Transverse colon (tissue), 4 donors: ENCODE measurements around the gene COMP. TPM values are rescaled to one million over a fixed set of nuclear protein-coding genes. Genes with fewer than 3 reads are reported as not detected.

Source experiments
- DNase-seq: peaks from one replicate; pipeline ENCODE4 v3.0.0-alpha.2; 2019
- H3K27ac ChIP-seq, 4 donors: fragments of 200-600 bp; sonication (generic); 2 replicates each; pipeline ENCODE4 v1.5.1; 2016 to 2018; ENCODE audit warnings: inconsistent platforms in 4 of 4
- H3K27me3 ChIP-seq: fragments of 200-600 bp; sonication (generic); 2 replicates; pipeline ENCODE4 v1.5.1; 2017; ENCODE audit warnings: inconsistent platforms
- H3K36me3 ChIP-seq, 4 donors: fragments of 200-600 bp; sonication (generic); 2 replicates each; pipeline ENCODE4 v1.5.1; 2017 to 2019; ENCODE audit warnings: inconsistent platforms in 4 of 4
- H3K4me1 ChIP-seq, 4 donors: fragments of 200-600 bp; sonication (generic); 2 replicates each; pipeline ENCODE4 v1.5.1; 2017 to 2020; ENCODE audit warnings: inconsistent platforms in 4 of 4
- H3K4me3 ChIP-seq, 4 donors: fragments of 200-600 bp; sonication (generic); 1 replicate in 1 of 4; 2 replicates in 3 of 4; pipeline versions ENCODE4 v1.5.1 to v1.6.1; 2017 to 2019; ENCODE audit warnings: inconsistent platforms in 4 of 4
- H3K9me3 ChIP-seq, 2 donors: fragments of 200-600 bp; sonication (generic); 2 replicates each; pipeline ENCODE4 v1.5.1; 2017 to 2019; ENCODE audit warnings: inconsistent platforms in 2 of 2
- CTCF ChIP-seq, 5 experiments: fragments of 200-600 bp in 3 of 5; fragments of 450-650 bp in 2 of 5; sonication (generic) in 3 of 5; IDR thresholded peaks; 1 replicate in 2 of 5; 2 replicates in 3 of 5; pipeline ENCODE4 v1.5.1; 2016 to 2017; ENCODE audit warnings: antibody characterized with exemption in 5 of 5, inconsistent platforms in 3 of 5, mild to moderate bottlenecking in 2 of 5, moderate library complexity in 1 of 5
- EP300 ChIP-seq: sonication (generic); formaldehyde crosslinking; IDR thresholded peaks from one replicate; pipeline ENCODE4 v1.6.1; 2017; ENCODE audit warnings: antibody characterized with exemption, low read depth
- POLR2A ChIP-seq: fragments of 450-650 bp; IDR thresholded peaks from one replicate; pipeline ENCODE4 v1.6.1; 2016; ENCODE audit warnings: antibody characterized with exemption, mild to moderate bottlenecking, moderate library complexity
- POLR2AphosphoS5 ChIP-seq, 3 donors: sonication (generic); formaldehyde crosslinking; IDR thresholded peaks; one replicate each; pipeline ENCODE4 v1.6.1; 2016; ENCODE audit warnings: antibody characterized with exemption in 3 of 3
- WGBS, 2 donors: methylation state at CpG; one replicate each; pipeline ENCODE4 v1.1.5; 2018; ENCODE audit warnings: low coverage in 1 of 2; 5-methylcytosine and 5-hydroxymethylcytosine counted together
- in situ Hi-C, 4 donors: fragments of 200-750 bp; cut with MboI; loops; one replicate each; pipeline versions ENCODE4 v1.15.0 to v1.15.1; 2017; ENCODE audit warnings: low sequenced_read_pairs in 3 of 4, low pct_ligation_motif_present in 1 of 4, low pct_unique_long_range_greater_than_20kb in 1 of 4
- intact Hi-C: fragments of 100-400 bp; cut with DNase I; formaldehyde crosslinking; loops from one replicate; pipeline ENCODE4 v1.15.1; 2023; ENCODE audit warnings: low total_unique reads
- total RNA-seq, 4 donors: library from RNA; depleted of rRNA; stranded (reverse); fragments of >200 nt; gene quantifications; one replicate each; pipeline ENCODE4 v1.1.0, GENCODE V29; 2016

Gene COMP
- total RNA-seq, 4 donors from 2014 or later, result 0.32 to 0.55 TPM; not detected in 2

GRCh38 chr19:18746401-18747325, 44.4 kb downstream of the COMP start:
- no peak for TF ChIP-seq POLR2AphosphoS5 (IDR thresholded peaks at IDR 0.05)
- no peak for TF ChIP-seq POLR2A
- no peak for TF ChIP-seq CTCF (IDR thresholded peaks at IDR 0.05)
- TF ChIP-seq EP300, result no peak
- no peak overlapping the region for H3K4me3 ChIP-seq
- no peaks in the 10 kb centered on the region for H3K27me3 ChIP-seq
- no peak overlapping the region for H3K27ac ChIP-seq
- H3K9me3 ChIP-seq, result no peaks in the 10 kb centered on the region
- WGBS, 2 donors, result 80% methylated on average over 22 of the region's 29 CpGs; no CpG with 5 or more reads in 1 of the 2 donors
- no peak for DNase-seq
- in situ Hi-C loops, result no loop called here
- intact Hi-C loops, result no loop called here
- peaks cover 15 to 21% (median 20%) of the 10 kb centered on the region in 4 donors for H3K4me1 ChIP-seq
- no peaks in the 10 kb centered on the region for H3K36me3 ChIP-seq

GRCh38 chr19:18745931-18746330, 45.2 kb downstream of the COMP start:
- Histone ChIP-seq H3K4me3 (no peak overlapping the region), H3K36me3 (no peaks in the 10 kb centered on the region), H3K27me3 (no peaks in the 10 kb centered on the region), H3K4me1 (peaks cover 22 to 29% (median 27%) of the 10 kb centered on the region in 4 donors), H3K27ac (no peak overlapping the region), H3K9me3 (no peaks in the 10 kb centered on the region)
- in situ Hi-C loops (no loop called here), intact Hi-C loops (no loop called here)
- DNase-seq, result no peak
- WGBS, 2 donors, result 96% methylated on average over 5 of the region's 5 CpGs; no CpG with 5 or more reads in 1 of the 2 donors
- TF ChIP-seq POLR2AphosphoS5 (IDR thresholded peaks at IDR 0.05) (no peak), EP300 (no peak), CTCF (IDR thresholded peaks at IDR 0.05) (no peak), POLR2A (no peak)

- intact Hi-C loops (no loop called here), in situ Hi-C loops (no loop called here)
- TF ChIP-seq POLR2A, result no peak
- TF ChIP-seq CTCF (IDR thresholded peaks at IDR 0.05), result no peak
- no peak for TF ChIP-seq EP300
- no peak overlapping the region for H3K4me3 ChIP-seq
- H3K27me3 ChIP-seq, result no peaks in the 10 kb centered on the region
- no peak for DNase-seq
- H3K9me3 ChIP-seq, result no peaks in the 10 kb centered on the region
- WGBS, 2 donors, result 83% methylated on average over 21 of the region's 26 CpGs; no CpG with 5 or more reads in 1 of the 2 donors
- no peak overlapping the region for H3K27ac ChIP-seq
- H3K36me3 ChIP-seq, result no peaks in the 10 kb centered on the region
- H3K4me1 ChIP-seq, result peaks cover 29 to 36% (median 34%) of the 10 kb centered on the region in 4 donors
Measured at GRCh38 chr19:18745012-18745735, 45.9 kb downstream of the COMP start.

GRCh38 chr19:18743784-18744418, 47.2 kb downstream of the COMP start:
- no peak for DNase-seq
- peak overlapping the region; percentile 52 to 87 (median 66) for H3K27ac ChIP-seq
- WGBS, 2 donors, result 84% methylated on average over 27 of the region's 36 CpGs; no CpG with 5 or more reads in 1 of the 2 donors
- H3K9me3 ChIP-seq, result no peaks in the 10 kb centered on the region
- in situ Hi-C loops, result no loop called here
- intact Hi-C loops, result no loop called here
- no peak for TF ChIP-seq CTCF (IDR thresholded peaks at IDR 0.05)
- no peak overlapping the region for H3K4me3 ChIP-seq
- H3K36me3 ChIP-seq, result no peaks in the 10 kb centered on the region
- H3K27me3 ChIP-seq, result no peaks in the 10 kb centered on the region
- H3K4me1 ChIP-seq, result peaks cover 33 to 45% (median 41%) of the 10 kb centered on the region in 4 donors
